ELR (cell line): ENCODE measurements around the gene OSBP2.

Source experiments
- DNase-seq: peaks from one replicate; pipeline ENCODE4 v3.0.0-alpha.2; 2015; ENCODE audit warnings: low read depth

OSBP2 gene

GRCh38 chr22:30868663-30869385 lies 174.2 kb downstream of the OSBP2 start:
- no peak for DNase-seq

DNA sequence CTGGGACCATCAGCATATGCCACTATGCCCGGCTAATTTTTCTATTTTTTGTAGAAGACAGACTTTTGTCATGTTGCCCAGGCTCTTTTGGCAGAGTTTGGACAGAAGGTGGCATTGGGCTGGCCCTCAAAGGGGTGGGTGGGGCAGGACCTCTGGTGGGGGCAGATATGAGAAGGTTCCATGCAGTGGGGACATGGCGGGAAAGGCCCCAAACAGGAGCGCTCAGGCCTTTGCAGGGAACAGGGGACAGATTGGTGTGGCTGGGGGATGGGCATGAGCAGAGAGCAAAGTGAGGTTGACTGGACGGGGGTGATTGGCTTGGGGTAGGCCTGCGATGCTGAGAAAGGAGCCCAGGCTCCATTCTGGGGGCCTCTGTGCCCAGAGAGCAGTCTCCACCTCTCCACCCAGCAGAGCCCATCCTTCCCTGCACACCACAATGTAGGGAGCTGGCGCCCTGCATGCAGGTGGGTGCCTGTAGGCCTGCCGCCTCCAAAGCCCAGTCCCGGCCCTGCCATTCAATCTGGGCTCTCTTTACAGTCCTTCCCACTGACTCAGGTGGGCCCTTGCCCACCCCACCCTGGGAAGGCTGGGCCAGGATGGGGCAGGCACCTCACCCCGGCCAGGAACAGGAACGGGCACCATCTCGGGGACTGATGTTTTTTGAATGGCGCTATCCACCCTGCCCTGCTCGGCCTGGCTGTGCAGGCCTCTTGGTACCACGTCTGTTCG lies 175.2 kb downstream of the OSBP2 start:
- DNase-seq = no peak

DNA sequence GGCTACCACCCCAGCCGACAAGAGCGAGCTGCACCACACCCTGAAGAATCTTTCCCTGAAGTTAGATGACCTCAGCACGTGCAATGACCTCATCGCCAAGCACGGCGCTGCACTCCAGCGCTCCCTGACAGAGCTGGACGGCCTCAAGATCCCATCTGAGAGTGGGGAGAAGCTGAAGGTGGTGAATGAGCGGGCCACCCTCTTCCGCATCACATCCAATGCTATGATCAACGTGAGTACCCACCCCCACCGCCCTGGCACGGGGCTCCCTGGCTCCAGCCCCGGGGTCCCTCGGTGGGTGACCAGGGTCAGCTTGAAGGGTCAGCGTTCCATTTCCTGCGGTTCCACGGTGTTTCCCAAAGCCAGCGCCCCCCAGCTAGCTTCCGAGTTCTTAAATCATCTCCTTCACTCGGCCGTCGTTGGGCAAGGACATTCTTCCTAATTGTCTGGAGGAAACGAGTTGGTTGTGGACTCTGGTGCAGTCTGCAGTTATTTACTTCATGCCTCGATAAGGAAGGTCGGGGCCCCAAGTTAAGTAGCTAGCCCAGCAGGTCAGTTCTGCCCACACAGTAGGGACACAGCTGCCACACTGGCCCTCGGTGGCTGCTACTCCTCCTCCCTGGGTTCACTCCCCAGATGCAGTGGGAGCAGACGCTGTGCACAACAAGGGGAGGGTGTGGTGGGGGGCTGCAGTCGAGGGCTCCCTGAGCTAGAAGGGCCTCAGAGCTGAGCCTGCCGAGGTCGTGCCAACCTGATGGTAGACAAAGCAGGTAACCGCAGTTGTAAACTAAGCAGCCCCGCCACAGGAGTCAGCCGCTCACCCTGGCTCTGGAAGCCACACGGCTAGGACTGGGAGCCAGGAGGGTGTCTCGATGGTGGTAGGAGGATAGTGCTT lies 176.0 kb downstream of the OSBP2 start:
- no peak for DNase-seq

DNA sequence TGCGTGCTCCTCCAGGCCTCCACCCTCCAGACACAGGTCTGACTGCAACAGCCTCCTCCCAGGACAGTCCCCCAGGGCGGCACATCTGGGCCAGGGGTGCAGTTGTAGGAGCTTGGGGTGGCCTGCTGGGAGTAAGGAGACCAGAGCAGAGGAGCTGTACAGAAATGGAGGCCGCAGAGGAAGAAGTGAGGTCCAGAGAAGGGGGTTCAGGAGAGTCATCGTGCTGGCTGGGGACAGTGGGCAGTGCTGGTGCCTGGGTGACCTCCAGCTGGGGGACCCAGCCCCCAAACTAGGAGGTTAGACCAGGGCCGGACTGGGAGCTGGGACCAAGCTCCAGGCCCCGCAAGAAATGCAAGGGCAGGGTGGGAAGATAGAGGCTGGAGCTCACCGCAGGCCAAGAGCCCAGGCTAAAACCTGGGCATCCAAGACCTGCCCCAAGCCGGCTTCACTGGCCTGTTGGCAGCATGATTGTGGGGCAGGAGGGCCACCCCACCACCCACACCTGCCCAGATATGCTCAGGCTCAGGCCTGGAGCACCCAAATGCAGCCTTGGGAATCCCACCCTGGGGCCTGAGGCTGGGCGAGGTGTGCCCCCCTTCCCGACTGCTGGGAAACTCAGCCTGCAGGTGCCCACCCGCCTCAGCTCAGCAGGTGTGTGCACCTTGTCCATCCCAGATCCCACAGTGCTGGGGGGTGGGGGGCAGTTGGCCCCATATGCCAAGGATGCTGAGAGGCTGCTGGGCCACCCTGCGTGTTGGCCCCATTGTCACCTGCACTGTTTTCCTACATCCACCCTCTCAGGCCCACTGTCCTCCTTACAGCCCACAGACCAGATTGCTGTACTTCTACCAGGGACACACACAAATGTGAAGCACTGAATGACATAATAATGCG lies 177.0 kb downstream of the OSBP2 start:
- DNase-seq = no peak

- DNase-seq = no peak
Measured at GRCh38 chr22:30872285-30873041, 177.8 kb downstream of the OSBP2 start.

GRCh38 chr22:30873086-30873650 lies 178.5 kb downstream of the OSBP2 start:
- DNase-seq = no peak

DNA sequence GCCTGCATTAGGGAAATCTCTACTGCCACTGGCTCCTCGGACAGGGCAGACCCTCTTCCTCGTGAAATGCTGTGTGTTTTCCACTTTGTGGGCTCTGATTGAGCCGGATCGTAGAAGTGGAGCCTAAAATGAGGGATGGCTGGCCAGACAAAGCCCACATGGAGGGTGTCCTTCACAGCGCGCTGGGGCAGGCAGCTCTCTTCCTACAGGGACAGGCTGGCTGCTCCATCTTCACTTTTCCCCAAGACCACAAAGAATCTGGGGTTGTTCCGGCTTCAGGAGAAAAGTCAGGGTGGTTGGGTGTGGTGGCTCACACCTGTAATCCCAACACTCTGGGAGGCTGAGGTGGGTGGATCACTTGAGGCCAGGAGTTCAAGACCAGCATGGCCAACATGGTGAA lies 179.0 kb downstream of the OSBP2 start:
- DNase-seq = no peak

- no peak for DNase-seq
Measured at GRCh38 chr22:30874431-30875370, 180.0 kb downstream of the OSBP2 start.

DNA sequence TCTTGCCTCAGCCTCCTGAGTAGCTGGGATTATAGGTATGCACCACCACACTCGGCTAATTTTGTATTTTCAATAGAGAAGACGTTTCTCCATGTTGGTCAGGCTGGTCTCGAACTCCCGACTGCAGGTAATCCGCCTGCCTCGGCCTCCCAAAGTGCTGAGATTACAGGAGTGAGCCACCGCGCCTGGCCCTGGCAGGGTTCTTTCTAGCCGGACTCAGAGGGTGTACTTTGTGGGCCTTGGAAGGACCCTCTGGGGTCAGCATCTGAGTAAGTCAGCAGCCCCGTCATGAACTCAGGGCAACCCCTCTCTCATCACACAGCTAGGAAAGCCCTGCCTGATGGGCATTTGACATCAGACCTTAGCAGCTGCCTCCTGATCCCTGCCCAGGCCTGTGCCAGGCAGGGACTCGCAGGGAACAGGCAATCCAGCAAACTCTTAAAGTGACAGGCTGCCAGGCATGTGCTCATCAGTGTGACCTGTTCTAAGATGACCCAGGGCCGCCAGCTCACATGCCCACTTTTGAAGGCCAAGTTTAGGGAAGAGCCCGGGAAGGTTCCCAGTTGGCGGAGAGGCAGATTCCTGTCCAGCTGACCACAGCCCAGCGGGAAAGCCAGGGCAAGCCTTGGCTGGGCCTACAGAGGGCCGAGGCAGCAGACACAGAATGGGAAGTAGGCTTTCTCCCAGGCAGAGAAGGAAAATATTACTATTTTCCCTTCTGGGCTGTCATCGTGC lies 181.0 kb downstream of the OSBP2 start:
- no peak for DNase-seq

DNA sequence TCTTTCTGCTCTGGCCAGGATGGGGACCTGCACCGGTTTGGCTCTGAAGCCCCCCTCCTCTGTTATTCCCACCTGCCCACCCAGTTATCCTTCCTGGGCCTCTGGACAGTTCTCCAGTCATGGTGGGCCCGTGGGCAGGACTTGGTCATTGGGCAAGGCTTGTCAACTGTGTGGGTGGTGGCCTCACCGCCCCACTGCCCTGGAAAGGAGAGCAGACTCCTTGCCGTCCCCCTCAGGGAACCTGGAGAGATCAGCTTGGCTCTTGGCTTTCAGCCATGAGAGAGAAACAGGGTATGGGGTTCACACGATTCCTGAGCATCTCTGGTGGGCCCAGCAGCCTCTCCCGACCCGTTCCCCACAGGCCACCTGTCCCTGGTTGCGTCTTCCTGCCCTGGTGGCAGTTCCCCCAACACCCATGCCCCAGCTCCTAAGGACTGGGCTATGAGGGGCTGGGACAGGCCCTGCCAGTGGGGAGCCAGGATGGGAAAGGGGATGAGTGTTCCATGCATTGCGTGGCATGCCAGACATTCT lies 181.6 kb downstream of the OSBP2 start:
- DNase-seq = no peak

DNA sequence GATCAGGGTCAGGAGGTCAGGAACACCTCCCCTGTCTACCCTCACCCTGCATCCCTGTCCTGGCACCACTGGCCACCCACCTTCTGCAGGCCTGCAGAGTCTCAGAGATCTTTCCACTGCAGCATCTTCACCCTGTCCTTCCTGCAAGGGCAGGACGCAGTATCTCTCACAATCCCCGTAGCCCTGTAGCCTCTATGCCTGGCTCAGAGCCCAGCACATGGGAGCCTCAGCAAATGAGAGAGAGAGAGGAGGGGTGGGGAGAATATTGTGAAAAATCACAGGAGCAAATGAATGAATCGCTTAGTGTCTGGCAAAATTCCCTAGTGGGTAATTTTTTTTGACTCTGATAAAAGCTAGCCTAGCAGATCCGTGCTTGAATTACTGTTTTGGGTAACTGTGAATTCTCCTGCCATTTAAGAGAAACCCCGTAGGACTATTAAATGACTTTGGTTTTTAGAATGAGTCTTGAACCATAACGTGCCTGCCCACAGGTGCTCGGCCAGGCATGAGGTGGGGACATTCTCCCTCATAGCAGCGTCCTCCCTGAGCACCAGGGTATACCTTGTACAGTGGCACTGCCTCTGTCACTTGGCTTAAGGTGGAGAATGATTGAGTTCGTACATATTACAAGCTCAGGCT lies 182.4 kb downstream of the OSBP2 start:
- no peak for DNase-seq

GRCh38 chr22:30877662-30878515 lies 183.2 kb downstream of the OSBP2 start:
- no peak for DNase-seq

GRCh38 chr22:30878516-30879414 lies 184.1 kb downstream of the OSBP2 start:
- no peak for DNase-seq

DNA sequence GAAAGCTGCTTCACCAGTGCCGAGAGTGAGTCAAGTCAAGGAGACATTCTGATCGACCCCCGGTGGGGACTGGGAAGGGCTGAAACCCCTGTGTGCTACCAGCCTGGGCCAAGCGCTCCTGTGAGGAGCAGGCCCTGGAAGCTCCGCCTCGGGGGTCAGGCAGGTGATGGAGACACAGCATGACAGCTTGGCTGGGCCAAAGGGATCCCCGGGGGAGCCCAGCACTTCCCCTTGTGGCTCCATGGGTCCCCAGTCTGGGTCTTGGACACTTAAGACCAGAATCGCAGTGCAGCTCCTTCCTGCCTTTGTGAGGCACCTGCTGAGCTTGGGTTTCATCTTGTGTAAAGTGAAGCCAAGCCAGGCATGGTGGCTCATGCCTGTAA lies 184.7 kb downstream of the OSBP2 start:
- no peak for DNase-seq

DNA sequence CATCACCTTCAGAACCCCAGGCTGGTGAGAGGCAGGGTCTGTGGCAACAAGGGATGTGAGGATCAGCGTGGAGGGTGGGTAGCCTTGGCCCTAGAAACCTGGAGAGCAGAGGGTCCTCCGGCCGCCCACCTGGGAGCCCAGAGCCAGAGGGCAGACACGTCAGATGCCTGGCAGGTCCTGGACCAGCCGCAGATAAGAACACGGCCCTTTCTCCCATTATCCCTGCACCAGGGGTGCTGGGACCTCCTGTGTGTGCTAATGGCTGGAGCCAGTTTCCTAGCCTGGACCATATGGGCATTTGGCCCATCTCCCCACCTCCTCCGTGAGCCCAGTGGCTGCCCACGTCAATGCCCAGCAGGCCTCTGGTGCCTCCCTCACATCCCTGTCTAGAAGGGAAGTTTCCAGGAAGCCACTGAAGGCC lies 185.5 kb downstream of the OSBP2 start:
- no peak for DNase-seq

- DNase-seq = no peak
Measured at GRCh38 chr22:30880847-30881246, 186.2 kb downstream of the OSBP2 start.
